Retinal pigment epithelial cell (primary cell): ENCODE data around the gene CCNQ.
A peak's percentile ranks its signal among the peaks of the same experiment; 100 is the strongest.

Experiments used
- DNase-seq: peaks from one replicate; pipeline ENCODE4 v3.0.0-alpha.2; 2010; ENCODE audit warnings: low read depth
- H3K4me3 ChIP-seq: 2 replicates; pipeline ENCODE4 v1.5.1; 2011; ENCODE audit warnings: mild to moderate bottlenecking, low read length, control low read depth, moderate library complexity
- CTCF ChIP-seq: conservative IDR thresholded peaks from 2 replicates; pipeline ENCODE4 v1.5.1; 2011; ENCODE audit warnings: low read depth, low read length, control low read depth, inconsistent platforms

Gene CCNQ

GRCh38 chrX:153639177-153640044 lies 40.5 kb upstream of the CCNQ start:
- H3K4me3 ChIP-seq = no peak overlapping the region
- no peak for TF ChIP-seq CTCF
- no peak for DNase-seq

GRCh38 chrX:153638436-153639176 lies 39.7 kb upstream of the CCNQ start:
- H3K4me3 ChIP-seq = no peak overlapping the region
- DNase-seq = no peak
- TF ChIP-seq CTCF = no peak

GRCh38 chrX:153638041-153638371 lies 39.1 kb upstream of the CCNQ start:
- no peak for DNase-seq
- TF ChIP-seq CTCF = no peak
- H3K4me3 ChIP-seq = no peak overlapping the region

- no peak overlapping the region for H3K4me3 ChIP-seq
- TF ChIP-seq CTCF = no peak
These were observed 38.4 kb upstream of the CCNQ start for GRCh38 chrX:153637121-153638040.

GRCh38 chrX:153636716-153637115 lies 37.8 kb upstream of the CCNQ start:
- no peak overlapping the region for H3K4me3 ChIP-seq
- no peak for TF ChIP-seq CTCF
- DNase-seq = no peak

More at GRCh38 chrX:153637121-153638040, 38.4 kb upstream of the CCNQ start:
- no peak for DNase-seq

- H3K4me3 ChIP-seq = no peak overlapping the region
- DNase-seq = no peak
- peak; percentile 66 for TF ChIP-seq CTCF
These were observed 37.1 kb upstream of the CCNQ start for GRCh38 chrX:153635788-153636668.
